Measurements from ENCODE around the gene RAPH1.
A peak's percentile ranks its signal among the peaks of the same experiment; 100 is the strongest.

The RAPH1 gene

DNA sequence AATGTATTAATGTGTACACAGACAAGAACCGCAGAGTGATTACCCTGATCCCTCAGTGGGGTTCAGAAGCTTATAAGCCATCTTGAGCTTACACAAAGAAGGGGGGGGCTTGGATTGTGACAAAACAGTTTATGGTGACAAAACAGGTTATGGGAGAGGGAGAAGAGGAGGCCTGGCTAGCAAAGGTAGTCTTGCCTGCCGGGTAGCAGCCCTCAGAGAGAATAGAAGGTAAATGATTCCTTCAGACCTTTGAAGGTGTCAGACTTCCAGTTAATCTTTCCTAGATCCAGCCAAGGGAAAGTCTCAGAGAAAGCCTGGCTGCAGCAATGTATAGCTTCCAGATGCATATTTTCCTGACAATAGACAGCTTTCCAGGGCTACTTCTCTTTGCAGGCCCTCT is 44.6 kb upstream of the RAPH1 start:
- TF ChIP-seq, protein P1, sequence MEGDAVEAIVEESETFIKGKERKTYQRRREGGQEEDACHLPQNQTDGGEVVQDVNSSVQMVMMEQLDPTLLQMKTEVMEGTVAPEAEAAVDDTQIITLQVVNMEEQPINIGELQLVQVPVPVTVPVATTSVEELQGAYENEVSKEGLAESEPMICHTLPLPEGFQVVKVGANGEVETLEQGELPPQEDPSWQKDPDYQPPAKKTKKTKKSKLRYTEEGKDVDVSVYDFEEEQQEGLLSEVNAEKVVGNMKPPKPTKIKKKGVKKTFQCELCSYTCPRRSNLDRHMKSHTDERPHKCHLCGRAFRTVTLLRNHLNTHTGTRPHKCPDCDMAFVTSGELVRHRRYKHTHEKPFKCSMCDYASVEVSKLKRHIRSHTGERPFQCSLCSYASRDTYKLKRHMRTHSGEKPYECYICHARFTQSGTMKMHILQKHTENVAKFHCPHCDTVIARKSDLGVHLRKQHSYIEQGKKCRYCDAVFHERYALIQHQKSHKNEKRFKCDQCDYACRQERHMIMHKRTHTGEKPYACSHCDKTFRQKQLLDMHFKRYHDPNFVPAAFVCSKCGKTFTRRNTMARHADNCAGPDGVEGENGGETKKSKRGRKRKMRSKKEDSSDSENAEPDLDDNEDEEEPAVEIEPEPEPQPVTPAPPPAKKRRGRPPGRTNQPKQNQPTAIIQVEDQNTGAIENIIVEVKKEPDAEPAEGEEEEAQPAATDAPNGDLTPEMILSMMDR (IDR thresholded peaks at IDR 0.05; ENCODE audit: insufficient read depth, low read depth, low read length, missing control alignments): no peak
- H3K4me3 ChIP-seq (ENCODE audit: low read depth, low read length): no peak overlapping the region
- no peak for DNase-seq (ENCODE audit: low read depth)

DNA sequence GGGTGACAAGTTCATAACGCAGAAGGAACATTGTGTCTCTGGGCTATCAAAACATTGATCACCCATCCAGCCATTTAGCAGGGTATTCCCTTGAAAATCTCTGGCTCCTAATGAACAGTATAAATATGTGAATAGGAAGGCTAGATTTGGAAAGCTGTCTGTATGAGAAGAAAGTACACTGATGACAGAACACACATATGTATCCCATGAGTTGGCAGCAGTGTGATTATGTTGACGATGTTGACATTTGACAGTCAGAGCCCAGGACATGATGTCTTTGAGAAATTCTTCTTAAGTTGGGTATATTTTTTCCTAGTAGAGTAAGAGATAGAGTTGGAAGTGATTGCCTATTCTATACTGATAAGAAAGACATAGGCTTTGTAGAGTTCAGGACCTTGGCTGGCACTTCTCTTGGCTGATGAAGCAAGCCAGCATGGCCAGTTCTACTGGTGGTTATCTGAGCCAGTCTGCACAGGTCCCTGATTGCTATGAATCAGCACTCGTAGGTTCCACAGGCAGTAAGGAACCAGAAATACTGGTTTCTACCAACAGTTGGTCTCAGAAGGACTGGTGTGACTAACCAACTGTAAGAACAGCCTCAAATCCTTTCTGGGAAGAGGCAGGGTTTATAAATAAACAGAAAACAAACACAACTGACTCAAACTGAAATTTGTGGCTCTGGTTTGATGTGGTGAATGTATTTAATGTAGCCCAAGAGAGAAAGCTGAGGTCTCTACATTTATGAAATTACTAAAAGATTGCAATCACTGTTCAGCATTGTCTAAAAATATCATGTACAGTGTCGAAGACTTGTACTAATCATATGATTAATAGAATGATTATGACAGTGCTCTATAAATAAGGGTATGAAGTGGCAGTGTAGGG is 43.9 kb upstream of the RAPH1 start:
- peak; percentile 88 for DNase-seq (ENCODE audit: low read depth)
- TF ChIP-seq, protein P1 (IDR thresholded peaks at IDR 0.05; ENCODE audit: insufficient read depth, low read depth, low read length, missing control alignments): no peak
- H3K4me3 ChIP-seq (ENCODE audit: low read depth, low read length): no peak overlapping the region

DNA sequence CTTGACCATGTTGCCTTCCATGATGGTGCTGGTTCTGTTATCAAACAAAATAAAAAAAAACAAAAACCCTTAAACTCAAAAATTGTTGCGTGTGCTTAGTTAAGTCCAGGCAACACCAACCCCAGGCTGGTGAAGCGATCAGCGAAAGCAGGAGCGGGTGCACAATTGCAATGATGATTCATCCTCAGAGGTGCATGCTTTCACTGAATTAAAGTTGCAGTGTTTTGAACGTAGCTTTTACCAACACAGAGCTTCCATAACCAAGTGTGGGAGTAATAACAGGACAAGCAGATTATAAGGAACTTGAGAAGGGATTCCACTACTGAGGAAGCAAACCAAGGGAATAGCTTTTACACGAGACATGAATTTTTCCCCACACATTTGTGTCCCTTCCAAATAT is 39.7 kb upstream of the RAPH1 start:
- TF ChIP-seq, protein P1 (IDR thresholded peaks at IDR 0.05; ENCODE audit: insufficient read depth, low read depth, low read length, missing control alignments): no peak
- no peak overlapping the region for H3K4me3 ChIP-seq (ENCODE audit: low read depth, low read length)
- no peak for DNase-seq (ENCODE audit: low read depth)

DNA sequence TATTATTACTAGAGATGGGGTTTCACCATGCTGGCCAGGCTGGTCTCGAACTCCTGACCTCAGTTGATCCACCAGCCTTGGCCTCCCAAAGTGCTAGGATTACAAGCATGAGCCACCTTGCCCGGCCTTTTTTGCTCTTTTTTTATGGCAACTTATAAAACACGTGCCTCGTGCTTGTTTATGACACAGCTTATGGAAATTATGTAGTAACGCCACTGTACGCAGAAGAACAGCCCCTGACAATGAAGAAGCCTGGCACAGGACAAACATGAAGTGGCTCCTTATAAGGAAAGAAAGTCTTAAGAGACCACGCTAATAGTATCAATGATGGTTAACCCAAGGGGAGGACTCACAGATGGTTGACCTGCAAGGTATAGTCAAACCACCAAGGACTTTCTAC is 37.2 kb upstream of the RAPH1 start:
- no peak overlapping the region for H3K4me3 ChIP-seq (ENCODE audit: low read depth, low read length)
- TF ChIP-seq, protein P1 (IDR thresholded peaks at IDR 0.05; ENCODE audit: insufficient read depth, low read depth, low read length, missing control alignments): no peak
- no peak for DNase-seq (ENCODE audit: low read depth)

DNA sequence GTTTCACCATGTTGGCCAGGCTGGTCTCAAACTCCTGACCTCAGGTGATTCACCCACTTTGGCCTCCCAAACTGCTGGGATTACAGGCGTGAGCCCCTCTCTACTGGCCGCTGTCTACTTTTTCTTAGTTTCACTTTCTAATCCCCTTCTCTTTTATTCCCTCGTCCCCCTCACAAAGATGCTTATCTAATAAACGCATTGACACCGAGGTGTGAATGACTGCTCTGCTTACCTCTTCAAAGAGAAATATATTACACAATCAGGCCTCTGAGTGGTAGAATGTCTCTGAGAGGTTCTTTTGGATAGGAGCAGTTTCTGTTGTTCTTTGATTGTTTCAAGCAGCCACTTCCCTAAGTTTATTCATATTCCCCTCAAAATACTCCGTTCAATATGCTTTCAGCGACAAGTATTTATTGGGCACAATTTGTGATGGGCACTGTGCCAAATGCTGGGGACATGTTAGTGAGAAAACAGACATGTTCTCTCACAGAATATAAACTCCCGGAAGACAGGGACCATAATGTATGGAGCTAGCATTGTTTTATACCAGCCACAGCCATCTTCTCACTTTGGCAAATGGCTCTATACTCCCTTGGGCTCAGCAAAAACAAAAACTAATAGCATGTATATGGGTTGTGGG is 34.7 kb upstream of the RAPH1 start:
- H3K4me3 ChIP-seq (ENCODE audit: low read depth, low read length): no peak overlapping the region
- TF ChIP-seq, protein P1 (IDR thresholded peaks at IDR 0.05; ENCODE audit: insufficient read depth, low read depth, low read length, missing control alignments): no peak
- DNase-seq (ENCODE audit: low read depth): no peak

DNA sequence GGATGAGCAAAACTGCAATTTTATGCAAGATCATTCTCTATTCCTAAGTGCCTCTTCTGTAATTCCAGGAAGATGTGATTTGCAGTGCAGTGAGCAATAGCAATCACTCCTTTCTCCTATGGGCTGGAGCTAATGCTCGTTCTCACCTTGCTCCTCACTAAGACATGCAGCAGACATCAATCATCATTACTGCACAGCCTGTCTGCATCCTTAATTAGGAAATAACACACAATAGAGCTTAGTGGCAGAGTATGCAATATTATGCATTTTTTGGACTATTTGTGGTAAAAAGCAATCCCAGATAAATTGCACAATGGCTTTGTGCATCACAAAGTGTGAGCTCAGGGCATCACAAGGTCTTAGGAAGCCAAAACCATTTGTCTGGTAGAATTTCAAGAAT is 32.6 kb upstream of the RAPH1 start:
- no peak for DNase-seq (ENCODE audit: low read depth)
- H3K4me3 ChIP-seq (ENCODE audit: low read depth, low read length): no peak overlapping the region

More for the DNA sequence above, 32.6 kb upstream of the RAPH1 start:
- TF ChIP-seq, protein P1 (IDR thresholded peaks at IDR 0.05; ENCODE audit: insufficient read depth, low read depth, low read length, missing control alignments): no peak

Data from GM12865 (cell line).